HG02678 (cell line): Measurements from ENCODE around the gene SURF4.

Experiments used
- ATAC-seq: cut with Tn5 transposase; IDR thresholded peaks from one replicate; pipeline ENCODE4 v1.9.1; 2021; ENCODE audit warnings: mild to moderate bottlenecking, moderate library complexity; ENCODE audit not compliant: unreplicated experiment

Gene SURF4

DNA sequence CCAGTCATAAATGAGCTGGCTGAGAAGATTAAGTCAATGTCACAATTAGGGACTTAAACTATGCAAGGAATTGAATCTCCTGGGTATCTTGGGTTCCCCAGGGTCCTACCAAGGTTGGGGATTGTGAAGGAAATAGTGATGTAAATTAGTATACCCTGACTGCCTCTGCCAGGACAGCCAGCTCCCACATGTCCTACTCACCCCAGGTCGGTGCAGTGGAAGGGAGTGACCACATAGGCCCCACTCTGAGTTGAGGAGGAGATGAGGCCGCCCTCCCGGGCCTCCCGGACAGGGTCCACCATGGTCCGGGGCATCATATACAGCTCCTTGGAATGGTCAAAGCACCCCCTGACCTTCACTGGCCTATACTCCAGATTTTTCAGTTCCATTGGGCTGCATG, 22.3 kb downstream of the SURF4 start:
- ATAC-seq, result no peak

DNA sequence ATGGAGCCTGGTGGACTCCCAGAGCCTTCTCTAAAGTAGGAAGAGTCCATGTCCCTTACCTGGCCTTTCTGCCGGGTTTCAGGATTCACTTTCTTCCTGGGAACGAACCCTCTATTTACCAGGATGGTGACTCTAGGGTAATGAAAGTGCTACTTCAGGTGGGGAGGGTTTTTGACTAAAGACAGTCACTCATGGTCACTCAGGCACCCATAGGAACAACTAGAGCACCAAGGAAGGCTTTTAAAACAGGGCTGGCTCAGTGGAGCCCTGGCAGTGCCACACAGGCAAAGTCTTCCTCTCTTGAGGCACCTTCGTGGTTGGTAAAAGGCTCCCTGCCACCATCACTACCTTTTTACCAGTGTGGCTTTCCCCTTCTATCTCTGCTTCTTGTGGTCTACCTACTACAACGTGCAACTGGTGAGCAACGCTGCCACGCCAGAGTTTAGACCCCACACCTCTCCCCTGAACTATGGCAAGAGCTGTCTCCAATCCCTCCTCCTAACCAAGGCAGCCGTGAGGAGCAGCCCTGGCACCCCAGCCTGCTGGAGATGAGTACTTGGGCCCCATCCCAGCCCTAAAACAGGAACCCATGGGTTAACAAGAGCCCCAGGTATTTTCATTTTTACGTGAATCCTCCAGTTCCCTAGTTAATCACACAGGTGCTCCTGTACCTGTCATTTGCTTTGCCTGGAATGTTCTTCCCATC, 23.1 kb downstream of the SURF4 start:
- ATAC-seq, result no peak

DNA sequence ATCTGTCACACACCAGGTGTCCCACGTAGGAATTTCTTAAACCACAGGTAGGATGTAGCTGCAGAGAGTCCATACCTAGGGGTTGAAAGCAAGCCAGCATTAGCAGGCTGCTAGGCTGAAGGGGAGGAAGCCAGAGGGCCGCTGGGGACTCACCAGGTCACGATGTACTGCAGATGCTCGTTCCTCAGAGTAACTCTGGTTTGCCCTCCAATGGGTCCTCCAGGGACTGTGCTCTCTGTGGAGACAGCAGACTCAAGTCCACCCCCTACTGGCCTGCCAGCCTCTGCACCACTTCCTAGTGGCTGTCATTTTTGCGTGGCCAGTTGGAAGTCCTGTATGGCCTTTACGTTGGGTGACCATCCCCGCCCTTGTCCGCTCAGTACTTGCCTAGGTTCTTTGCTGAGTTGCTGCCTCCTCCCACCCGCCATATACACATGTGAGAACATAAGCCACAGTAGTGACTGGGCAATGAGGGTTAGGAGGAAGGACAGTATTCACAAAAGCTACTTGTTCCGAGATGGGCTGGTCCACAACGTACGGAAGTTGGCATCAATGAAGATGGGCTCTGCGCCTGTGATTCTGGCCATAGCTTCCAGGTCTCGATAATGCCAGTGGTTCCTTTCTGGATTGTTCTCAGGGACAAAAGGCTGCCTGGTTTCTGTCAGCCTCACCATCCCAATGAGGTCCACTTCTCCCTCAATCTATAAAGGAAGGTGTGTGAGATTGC, 23.8 kb downstream of the SURF4 start:
- ATAC-seq, result no peak

DNA sequence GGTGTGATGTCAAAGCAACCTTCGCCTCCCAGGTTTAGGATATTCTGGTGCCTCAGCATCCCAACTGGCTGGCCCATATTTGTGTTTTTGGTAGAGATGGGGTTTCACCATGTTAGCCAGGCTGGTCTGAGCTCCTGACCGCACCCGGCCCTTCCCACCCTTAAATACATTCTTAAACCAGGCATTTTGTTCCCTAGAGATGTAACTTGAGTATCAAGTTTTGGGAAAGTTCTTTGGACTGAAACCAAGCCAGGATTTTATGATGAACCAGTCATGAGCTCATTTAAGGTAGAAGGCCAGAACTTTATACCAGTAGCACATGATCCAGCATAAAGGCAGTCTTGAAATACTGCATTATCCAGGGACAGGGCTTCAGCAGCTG, 24.3 kb downstream of the SURF4 start:
- ATAC-seq, result no peak

DNA sequence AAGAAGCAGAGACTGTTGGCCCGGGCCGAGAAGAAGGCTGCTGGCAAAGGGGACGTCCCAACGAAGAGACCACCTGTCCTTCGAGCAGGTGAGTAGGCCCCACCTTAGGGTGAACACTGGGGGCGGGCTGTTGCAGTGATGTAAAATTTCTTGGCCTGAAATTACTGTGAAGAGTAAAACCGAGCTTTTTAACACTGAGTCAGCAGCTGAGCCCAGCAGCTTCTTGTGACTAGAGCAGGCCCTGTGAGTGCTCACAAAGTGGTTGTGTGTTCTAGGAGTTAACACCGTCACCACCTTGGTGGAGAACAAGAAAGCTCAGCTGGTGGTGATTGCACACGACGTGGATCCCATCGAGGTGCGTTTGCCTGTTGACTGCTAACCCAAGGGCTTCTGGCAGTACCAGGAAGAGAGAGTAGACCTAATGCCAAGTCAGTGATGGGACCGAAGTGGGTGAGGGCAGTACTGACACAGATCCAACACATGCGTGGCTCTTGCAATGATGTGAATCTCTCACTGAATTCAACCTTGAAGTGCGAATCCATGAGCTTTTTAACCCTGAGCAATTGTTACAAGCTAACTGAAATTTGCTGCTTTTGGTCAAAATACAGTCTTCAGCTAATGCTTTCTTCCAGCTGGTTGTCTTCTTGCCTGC, 25.8 kb downstream of the SURF4 start:
- no peak for ATAC-seq

DNA sequence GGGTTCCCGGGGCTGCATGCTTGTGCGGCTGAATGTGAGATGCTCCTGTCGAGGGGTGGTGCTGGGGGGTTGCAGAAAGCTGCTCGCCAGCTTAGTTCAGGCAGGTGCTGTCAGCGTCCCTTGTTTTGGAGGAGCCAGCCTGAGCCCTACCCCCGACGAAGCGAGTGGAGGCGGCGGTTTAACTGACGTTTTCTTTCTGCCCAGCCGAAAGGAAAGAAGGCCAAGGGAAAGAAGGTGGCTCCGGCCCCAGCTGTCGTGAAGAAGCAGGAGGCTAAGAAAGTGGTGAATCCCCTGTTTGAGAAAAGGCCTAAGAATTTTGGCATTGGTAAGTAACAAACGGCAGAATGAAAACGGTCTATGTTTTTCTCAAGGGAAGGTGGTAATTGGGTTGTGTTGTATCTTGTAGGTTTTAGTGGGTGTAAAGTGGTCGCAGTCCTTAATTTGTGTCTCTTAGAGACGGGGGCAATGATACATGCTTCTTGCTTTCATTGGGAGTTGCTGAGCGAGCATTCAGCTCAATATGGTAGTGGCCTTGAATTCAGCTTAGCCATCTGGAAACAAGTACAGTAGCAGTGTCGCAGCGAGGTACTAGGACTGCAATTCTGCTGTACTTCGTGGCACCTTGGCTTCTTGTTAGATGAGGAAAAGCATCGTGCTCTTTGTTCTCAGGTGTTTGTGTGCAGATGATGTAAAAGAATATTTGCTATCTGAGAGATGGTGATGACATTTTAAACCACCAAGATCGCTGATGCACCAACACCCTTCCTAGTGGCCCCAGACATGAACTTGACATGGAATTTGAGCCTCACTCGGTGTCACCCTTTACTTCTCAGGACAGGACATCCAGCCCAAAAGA, 26.9 kb downstream of the SURF4 start:
- no peak for ATAC-seq

DNA sequence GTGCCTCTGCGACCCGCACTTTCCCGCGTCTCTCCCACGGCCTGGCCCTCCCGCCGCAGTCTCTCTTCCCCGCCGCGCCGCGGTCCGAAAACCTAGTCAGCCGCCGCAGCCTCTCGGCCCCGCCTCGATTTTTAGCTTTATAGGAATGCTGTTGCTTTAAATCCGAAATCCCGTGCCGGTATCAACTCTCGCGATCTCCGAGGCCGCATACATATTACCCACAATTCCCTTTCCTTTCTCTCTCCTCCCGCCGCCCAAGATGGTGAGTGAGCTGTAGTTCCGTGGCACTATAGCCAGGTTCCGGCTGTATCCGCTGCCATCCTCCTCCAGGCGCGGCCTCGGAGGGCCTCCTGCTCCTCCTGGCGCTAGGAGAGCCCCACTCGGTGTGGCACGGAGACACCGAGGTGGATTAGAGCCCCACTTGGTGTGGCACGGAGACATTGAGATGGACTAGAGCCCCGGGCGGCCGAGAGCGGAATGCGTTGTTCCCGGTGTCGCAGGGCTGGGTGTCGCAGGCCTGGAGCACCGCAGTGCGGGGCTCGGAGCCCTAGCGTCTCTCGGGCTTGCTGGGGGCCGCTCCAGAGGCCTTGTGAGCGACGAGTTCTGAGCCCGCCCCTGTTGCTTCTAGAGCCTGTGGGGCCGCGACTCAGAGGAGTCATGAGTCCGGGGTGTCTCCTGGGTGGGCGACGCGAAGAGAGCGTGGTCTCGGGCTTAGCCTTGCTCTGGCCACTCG, 27.7 kb downstream of the SURF4 start, which contains the start of the genes MED22 and RPL7A:
Gene MED22, minus strand, starts transcription at position 147 of the 733 bp plus-strand sequence. CDS start 1,469 bp downstream, outside the sequence.
Gene RPL7A, plus strand, starts transcription at position 234 of the 733 bp plus-strand sequence. Its CDS starts 26 bp downstream, at position 260.
- ATAC-seq, result peak; percentile 79

DNA sequence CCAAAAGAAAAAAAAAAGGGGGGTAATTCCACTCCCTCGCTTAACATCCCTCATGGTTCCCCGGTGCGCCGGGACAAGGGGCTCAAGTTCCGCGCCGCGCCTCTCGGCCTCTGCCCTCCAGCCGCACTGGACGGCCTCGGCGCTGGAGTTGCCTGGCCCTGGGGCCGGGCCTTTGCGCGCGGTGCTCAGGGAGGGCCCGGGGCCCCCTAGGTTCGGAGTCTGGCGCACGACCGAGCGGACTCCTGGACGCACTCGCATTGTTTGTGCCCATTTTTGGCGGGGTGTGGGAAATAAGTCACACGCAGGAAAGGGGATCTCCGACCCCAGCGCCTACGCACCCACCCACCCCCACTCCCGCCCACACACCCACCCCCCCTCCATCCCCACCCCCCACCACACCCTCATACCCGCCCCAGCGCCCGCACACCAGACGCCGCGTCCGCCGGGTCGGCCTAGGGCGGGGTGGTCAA, 28.3 kb downstream of the SURF4 start:
- ATAC-seq, result peak; percentile 27

DNA sequence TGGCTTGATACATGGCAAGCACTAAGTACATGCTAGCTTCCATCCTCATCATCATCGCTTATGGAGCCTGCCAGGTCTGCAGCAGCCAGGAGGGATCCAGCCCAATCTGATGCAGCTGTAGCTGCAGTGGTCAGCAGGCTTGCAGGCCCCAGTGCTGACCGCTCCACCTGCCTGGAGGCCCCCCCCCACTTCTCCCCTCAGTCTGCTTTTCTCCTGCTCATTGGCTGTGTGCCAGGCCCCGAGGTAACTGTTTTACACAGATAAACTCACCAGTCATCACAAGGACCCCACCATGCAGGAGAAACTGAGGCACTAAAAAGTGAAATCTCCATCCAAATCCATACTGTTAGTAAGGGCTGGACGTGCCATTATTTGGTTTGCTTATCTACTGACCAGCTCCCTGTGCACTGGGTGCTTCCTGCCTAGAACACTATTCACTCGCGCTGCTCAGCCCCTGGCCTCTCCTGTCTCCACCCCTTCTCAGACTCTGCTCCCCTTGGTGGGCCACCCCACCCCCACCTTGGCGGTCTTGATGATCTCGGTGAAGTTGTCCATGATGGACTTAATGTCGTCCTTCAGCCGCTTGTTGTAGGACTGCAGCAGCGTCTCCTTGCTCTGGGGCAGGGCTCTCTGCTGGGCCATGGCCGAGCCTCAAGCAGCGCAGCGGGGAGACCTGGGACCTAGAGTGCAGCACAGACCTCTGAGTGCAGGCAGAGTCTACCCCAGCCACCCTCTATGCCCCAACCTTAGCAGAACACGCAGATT, 29.7 kb downstream of the SURF4 start:
- no peak for ATAC-seq

DNA sequence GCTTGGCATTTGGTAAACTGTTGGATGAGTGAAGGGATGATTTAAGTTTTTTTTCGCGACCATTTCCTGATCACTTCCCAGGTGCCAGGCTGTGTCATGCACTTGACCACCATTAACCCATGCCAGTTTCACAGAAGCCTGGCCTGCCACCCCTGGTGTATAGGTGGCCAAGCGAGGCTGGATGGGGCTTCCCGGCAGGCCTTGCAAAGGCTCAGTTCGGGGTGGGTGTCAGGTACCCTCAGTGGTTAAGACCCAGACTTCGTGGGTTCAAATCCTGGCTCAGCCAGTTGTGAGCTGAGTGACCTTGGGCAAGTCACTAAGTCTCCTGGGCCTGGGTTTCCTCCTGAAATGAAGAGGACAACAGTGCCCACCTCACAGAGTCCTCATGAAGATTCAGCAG, 30.3 kb downstream of the SURF4 start:
- ATAC-seq, result no peak

DNA sequence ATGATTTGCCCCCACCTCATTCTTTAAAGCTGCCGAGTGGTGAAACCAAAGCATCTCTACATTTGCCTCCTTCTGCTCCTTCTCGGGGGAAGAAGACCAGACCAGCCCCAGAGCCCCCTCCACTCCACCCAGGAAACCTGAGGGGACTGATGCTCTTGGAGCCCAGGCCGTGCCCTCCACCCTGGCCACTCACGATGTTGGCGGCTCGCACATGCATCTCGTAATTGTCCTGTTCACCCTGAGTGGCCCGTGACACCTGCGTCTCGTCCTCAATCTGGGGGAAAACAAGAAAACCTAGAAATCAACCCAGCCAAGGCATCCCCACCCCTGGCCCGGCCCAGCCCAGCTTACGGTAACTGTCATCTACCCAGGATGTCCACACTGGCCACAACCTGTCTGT, 30.9 kb downstream of the SURF4 start:
- no peak for ATAC-seq

DNA sequence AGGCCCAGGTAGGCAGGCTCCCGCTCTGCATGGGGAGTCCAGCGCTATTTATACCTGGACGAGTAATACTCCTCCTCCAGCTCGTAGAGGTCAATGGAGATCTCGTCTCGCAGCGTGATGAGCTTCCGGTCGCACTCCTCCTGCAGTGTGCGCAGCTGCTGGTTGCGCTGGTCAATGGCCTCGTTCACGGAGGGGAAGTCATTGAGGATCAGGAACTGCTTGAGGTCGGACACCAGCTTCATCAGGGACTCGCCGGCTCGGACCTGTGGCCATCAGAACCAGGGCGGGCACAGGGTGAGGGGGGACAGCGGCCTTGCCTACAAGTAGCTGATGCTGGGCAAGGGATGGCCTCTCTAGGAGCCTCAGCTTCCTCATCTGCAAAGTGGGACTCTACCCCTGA, 31.8 kb downstream of the SURF4 start:
- ATAC-seq, result no peak

DNA sequence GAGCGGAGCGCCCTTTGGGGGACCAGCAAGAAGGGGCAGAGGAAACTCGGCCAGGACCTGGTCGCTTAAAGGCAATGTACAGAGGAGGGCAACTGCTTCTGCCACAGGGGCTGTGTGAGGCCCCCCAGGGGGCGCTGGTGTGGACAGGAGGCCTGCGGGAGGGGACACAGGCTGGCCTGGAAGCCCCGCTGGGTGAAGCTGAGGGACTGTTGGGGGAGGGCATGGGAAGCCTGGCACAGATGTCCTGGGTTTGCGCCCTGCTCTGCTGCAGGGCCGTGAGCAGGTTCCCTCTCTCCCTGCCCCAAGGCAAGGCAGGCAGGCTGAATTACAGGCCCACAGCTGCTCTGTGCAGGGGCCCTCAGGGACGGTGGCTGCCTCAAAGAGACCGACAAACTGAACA, 33.3 kb downstream of the SURF4 start:
- ATAC-seq, result no peak

DNA sequence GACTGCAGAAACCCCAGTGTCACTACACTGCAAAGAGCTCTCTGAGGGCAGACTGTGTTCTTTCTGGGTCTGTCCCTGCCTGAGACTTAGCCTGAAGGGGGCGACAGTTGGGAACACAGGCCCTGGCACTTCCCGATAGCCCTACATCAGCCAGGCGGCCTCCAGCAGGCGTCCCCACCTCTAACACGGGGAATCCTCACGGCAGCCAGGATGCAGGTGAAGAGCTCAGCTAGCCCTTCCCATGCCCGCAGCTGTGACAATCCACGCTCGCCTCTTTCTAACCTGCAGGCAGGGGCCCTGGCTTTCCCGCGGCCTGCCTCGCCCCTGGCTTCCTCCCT, 33.8 kb downstream of the SURF4 start:
- ATAC-seq, result no peak

DNA sequence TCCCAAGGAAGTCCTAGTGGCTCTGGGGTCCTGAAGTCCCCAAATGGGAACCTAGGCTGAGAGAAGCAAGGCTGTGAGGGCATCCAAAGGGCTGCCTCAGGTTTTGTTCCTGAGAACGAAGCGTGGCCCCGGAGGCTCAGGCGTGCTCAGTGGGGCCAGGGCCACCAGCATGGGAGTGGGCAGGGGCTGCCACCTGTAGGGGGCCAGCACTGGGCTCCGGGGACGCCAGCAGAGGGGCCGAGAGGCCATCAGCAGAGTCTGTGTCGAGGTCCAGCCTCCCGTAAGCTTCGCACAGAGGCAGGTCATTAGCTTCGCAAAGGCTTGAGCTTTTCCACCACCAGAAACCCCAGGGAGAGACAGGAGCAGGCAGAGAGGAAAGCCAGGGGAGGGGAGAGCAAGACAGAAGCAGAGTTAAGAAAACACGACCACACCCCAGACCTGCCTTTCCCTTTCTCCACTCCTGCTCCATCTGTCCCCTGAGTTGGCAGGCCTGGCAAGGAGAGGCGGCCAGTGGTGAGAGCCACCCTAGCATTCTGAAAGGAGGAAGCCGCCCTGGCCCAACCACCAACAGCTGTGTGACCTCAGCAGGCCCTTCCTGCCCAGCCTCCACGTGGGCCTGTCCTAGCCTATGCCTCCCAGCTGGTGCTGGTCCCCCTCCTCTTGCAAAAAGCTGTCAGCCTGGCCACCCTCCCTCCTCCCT, 34.3 kb downstream of the SURF4 start:
- no peak for ATAC-seq

DNA sequence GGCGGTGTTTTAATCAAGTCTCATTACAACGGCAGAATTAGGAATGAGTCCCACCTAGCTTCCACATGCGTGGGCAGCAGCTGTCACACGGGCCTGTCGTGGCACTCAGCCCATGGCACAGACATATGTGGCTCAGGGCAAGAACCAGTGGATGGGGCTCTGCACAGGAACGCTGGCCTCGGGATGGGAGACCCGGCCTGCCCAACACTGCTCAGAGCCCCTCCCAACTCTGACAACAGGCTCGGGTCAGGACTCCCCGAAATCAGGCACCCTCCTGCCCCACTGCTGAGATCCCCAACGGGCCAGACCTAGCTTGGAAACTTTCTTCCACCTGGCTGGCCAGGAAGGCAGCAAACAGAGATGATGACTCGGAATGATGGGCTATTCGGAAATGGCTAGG, 34.9 kb downstream of the SURF4 start:
- no peak for ATAC-seq

DNA sequence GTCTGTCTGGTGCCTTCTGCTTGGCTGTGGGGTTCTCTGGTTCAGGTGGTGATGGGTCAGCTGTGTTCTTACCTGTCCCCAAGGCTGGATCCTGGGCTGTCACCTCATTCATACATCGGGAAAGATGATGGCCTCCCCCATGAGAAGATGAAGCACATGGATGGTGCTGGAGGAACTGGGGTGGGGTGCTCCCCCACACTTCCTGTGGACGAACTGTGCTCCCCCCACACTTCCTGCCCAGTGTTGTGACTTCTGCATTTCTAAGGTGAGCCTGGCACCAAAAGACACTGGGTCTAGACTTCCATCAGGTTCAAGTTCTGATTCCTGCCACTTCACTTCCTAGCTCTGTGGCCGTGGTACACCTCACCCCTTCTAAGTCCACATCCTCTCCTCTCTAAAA, 35.6 kb downstream of the SURF4 start:
- ATAC-seq, result no peak

DNA sequence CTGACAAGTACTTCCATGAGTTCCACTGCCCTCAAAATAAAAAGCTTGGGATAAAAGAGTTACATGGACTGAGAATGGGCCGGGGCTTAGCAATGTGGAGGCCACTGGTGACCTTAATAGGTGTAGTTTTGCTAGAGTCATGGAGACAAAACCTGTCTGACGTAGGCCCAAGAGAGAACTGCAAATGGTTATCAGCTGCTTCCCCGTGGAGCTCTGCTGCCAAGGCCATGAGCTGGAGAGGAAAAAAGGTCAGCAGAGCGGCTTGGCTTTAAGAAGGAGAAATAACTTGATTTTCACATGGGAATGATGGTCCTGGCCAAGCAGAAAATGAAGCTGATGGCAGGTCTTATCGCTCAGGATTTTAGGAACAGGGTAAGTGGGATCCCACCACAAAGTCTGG, 36.2 kb downstream of the SURF4 start:
- no peak for ATAC-seq
